Kidney (tissue), 14 donors: ENCODE data around the gene CD300E. TPM values are rescaled to one million over a fixed set of nuclear protein-coding genes. Genes with fewer than 3 reads are reported as not detected.
A peak's percentile ranks its signal among the peaks of the same experiment; 100 is the strongest.

Experiments used
- DNase-seq, 5 donors: peaks; one replicate each; pipeline ENCODE4 v3.0.0-alpha.2; 2013 to 2020
- FAIRE-seq: peaks from 2 replicates; lab custom pipeline; 2012; peaks lifted over from hg19 to GRCh38; lab: Jason Lieb, UNC
- H3K27ac ChIP-seq, 2 donors: one replicate each; pipeline ENCODE4 v1.7.0; 2013; ENCODE audit warnings: low read depth in 2 of 2, low read length in 2 of 2, inconsistent platforms in 1 of 2
- H3K27me3 ChIP-seq: one replicate; pipeline ENCODE4 v1.7.1; 2013; ENCODE audit warnings: low read length, inconsistent platforms; ENCODE audit not compliant: control insufficient read depth, insufficient read depth
- H3K36me3 ChIP-seq, 3 donors: one replicate each; pipeline versions ENCODE4 v1.7.0 to v1.7.1; 2013; ENCODE audit warnings: low read length in 3 of 3, control low read depth in 1 of 3, inconsistent platforms in 1 of 3; ENCODE audit not compliant: insufficient read depth in 3 of 3, control insufficient read depth in 2 of 3
- H3K4me1 ChIP-seq, 3 donors: one replicate each; pipeline versions ENCODE4 v1.7.0 to v1.7.1; 2013; ENCODE audit warnings: low read length in 3 of 3, inconsistent platforms in 1 of 3, low read depth in 1 of 3; ENCODE audit not compliant: control insufficient read depth in 2 of 3, insufficient read depth in 2 of 3
- H3K4me3 ChIP-seq, 3 donors: one replicate each; pipeline versions ENCODE4 v1.7.0 to v1.8.1; 2013; ENCODE audit warnings: low read length in 3 of 3, control low read depth in 1 of 3, inconsistent platforms in 1 of 3
- H3K9ac ChIP-seq, 3 donors: one replicate each; pipeline versions ENCODE4 v1.7.0 to v1.7.1; 2013; ENCODE audit warnings: low read length in 3 of 3, control low read depth in 1 of 3, inconsistent platforms in 1 of 3
- H3K9me3 ChIP-seq, 3 donors: one replicate each; pipeline versions ENCODE4 v1.7.0 to v1.7.1; 2013; ENCODE audit warnings: low read length in 3 of 3, control low read depth in 1 of 3, inconsistent platforms in 1 of 3; ENCODE audit not compliant: control insufficient read depth in 2 of 3, insufficient read depth in 1 of 3
- intact Hi-C: fragments of 100-400 bp; cut with DNase I; formaldehyde crosslinking; loops from one replicate; pipeline ENCODE4 v1.11.1; 2022
- polyA plus RNA-seq: library from polyadenylated mRNA; stranded (reverse); fragments of 350-450 nt; fragmentation: Illumina TruSeq; extraction: RNeasy Lipid Tissue Mini Kit (QIAGEN cat#74804); gene quantifications from one replicate; pipeline ENCODE4 v1.2.3, GENCODE V29; 2014; ENCODE audit warnings: low read depth, low replicate concordance; ENCODE audit not compliant: insufficient read depth
- total RNA-seq: library from RNA; stranded (reverse); fragmentation: NEBNext Ultra II Directional; extraction: Animal tissue kit (Norgen Biotek cat#: 25700); gene quantifications from one replicate; pipeline ENCODE4 v1.2.1, GENCODE V29; 2021
- TF ChIP-seq, protein P1 (sequence below): IDR thresholded peaks from 3 replicates; pipeline ENCODE4 v1.5.1; 2012; ENCODE audit warnings: mild to moderate bottlenecking, moderate library complexity, borderline replicate concordance; ENCODE audit not compliant: insufficient read depth; ENCODE audit errors: extremely low read depth
- donor health status: control.
- donor health status: control.
- donor health status: control.
- donor health status: control.
- donor health status: control.
- donor health status: DM: yes; HTN: yes; CAD: no.
- donor health status: Normal renal cell carcinoma (clear cell type).

The CD300E gene
- total and polyA plus RNA-seq, 2 donors from 2014 or later: 0.39 to 2.5 TPM

DNA sequence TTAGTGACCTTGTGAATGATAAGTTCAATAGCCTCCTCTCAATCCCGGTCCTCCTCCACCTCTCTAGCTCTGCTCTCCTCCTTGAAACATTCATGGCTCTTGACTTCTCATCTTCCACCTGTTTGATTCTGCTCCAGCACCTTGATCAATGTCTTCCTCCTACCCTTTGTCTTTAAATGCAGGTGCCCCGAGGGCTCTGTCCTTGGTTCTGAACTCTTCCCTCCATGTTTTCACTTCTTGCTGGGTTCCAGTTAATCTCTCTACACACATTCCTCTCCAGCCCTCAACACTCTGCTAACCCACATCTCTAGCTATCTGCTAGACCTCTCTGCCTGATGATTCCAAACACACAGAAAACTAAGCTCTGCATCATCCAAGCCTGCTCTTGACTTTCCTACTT lies 13.4 kb downstream of the CD300E start:
- H3K27me3 ChIP-seq: no peaks in the 10 kb centered on the region
- no peak for FAIRE-seq
- H3K9me3 ChIP-seq: no peaks in the 10 kb centered on the region
- intact Hi-C loops: no loop called here
- H3K4me3 ChIP-seq: no peak overlapping the region
- no peak overlapping the region for H3K27ac ChIP-seq
- DNase-seq: peak in 3 of 5 donors; percentile 54 to 68 (median 65)
- no peaks in the 10 kb centered on the region for H3K4me1 ChIP-seq
- no peaks in the 10 kb centered on the region for H3K36me3 ChIP-seq
- no peak overlapping the region for H3K9ac ChIP-seq
- TF ChIP-seq, protein P1, sequence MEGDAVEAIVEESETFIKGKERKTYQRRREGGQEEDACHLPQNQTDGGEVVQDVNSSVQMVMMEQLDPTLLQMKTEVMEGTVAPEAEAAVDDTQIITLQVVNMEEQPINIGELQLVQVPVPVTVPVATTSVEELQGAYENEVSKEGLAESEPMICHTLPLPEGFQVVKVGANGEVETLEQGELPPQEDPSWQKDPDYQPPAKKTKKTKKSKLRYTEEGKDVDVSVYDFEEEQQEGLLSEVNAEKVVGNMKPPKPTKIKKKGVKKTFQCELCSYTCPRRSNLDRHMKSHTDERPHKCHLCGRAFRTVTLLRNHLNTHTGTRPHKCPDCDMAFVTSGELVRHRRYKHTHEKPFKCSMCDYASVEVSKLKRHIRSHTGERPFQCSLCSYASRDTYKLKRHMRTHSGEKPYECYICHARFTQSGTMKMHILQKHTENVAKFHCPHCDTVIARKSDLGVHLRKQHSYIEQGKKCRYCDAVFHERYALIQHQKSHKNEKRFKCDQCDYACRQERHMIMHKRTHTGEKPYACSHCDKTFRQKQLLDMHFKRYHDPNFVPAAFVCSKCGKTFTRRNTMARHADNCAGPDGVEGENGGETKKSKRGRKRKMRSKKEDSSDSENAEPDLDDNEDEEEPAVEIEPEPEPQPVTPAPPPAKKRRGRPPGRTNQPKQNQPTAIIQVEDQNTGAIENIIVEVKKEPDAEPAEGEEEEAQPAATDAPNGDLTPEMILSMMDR: no peak

GRCh38 chr17:74608511-74608910 lies 15.0 kb downstream of the CD300E start:
- Histone ChIP-seq H3K27ac (no peak overlapping the region), H3K4me1 (no peaks in the 10 kb centered on the region), H3K27me3 (no peaks in the 10 kb centered on the region), H3K9ac (no peak overlapping the region), H3K4me3 (no peak overlapping the region), H3K9me3 (no peaks in the 10 kb centered on the region), H3K36me3 (no peaks in the 10 kb centered on the region)
- intact Hi-C loops: no loop called here
- DNase-seq (no peak), FAIRE-seq (no peak)
- TF ChIP-seq, protein P1: no peak

DNA sequence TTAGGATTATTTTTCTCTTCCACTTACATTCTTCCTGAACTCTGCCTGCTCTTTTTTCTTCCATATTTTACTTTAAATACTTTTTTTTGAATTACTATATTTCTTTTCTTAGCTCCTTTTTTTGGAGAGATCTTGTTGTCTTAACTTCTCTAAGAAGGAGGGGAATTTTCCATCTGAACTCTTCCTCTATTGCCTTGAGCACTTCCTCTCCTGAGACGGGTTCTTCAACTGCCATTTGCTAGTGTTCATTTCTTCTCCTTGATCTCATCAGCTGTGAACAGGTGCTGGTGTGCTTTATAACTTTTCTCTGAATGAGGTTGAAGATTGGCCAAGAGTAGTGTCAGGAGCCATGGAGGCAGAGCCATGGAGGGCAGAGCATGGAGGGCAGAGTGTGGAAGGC lies 16.3 kb downstream of the CD300E start:
- Histone ChIP-seq H3K4me1 (no peaks in the 10 kb centered on the region), H3K27ac (no peak overlapping the region), H3K9me3 (no peaks in the 10 kb centered on the region), H3K4me3 (no peak overlapping the region), H3K27me3 (no peaks in the 10 kb centered on the region), H3K36me3 (no peaks in the 10 kb centered on the region), H3K9ac (no peak overlapping the region)
- DNase-seq (no peak), FAIRE-seq (no peak)
- TF ChIP-seq, protein P1: no peak
- intact Hi-C loops: no loop called here

DNA sequence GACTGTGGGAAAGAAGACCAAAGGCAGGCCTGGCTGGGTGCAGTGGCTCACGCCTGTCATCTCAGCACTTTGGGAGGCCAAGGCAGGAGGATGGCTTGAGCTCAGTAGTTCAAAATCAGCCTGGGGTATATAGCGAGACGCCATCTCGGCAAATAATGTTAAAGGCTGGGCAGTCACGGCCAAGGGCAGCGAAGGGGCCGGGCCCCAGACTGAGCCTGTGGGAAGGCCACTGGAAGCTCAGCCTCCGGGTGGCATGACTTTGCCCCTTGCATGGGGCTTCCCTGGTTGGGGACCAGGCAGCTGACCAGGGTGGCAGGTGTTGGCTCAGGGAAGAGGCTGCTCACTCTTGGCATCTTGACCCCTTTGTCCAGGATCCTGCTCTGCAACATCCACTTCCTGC lies 17.5 kb downstream of the CD300E start:
- no peak for DNase-seq
- Histone ChIP-seq H3K36me3 (no peaks in the 10 kb centered on the region), H3K9me3 (no peaks in the 10 kb centered on the region), H3K27ac (no peak overlapping the region), H3K27me3 (no peaks in the 10 kb centered on the region), H3K9ac (no peak overlapping the region), H3K4me1 (no peaks in the 10 kb centered on the region), H3K4me3 (no peak overlapping the region)
- intact Hi-C loops: no loop called here
- TF ChIP-seq, protein P1: no peak
- FAIRE-seq: no peak
